Thyroid gland (tissue), 4 donors: ENCODE measurements around the gene GALR3. TPM values are rescaled to one million over a fixed set of nuclear protein-coding genes. Genes with fewer than 3 reads are reported as not detected.

Source experiments
- DNase-seq, 2 donors: peaks; one replicate each; pipeline ENCODE4 v3.0.0-alpha.2; 2019
- H3K27ac ChIP-seq, 3 donors: fragments of 200-600 bp; sonication (generic); 1 replicate in 2 of 3; 2 replicates in 1 of 3; pipeline ENCODE4 v1.5.1; 2016 to 2019; ENCODE audit warnings: mild to moderate bottlenecking in 1 of 3, moderate library complexity in 1 of 3
- H3K27me3 ChIP-seq: fragments of 200-600 bp; sonication (generic); one replicate; pipeline ENCODE4 v1.5.1; 2019
- H3K36me3 ChIP-seq, 2 donors: fragments of 200-600 bp; sonication (generic); one replicate each; pipeline ENCODE4 v1.5.1; 2016 to 2019
- H3K4me1 ChIP-seq, 2 donors: fragments of 200-600 bp; sonication (generic); one replicate each; pipeline ENCODE4 v1.5.1; 2017 to 2019
- H3K4me3 ChIP-seq, 3 donors: fragments of 200-600 bp; sonication (generic); replicated peaks in 1 of 3; 1 replicate in 2 of 3; 2 replicates in 1 of 3; pipeline ENCODE4 v1.5.1; 2016; ENCODE audit warnings: mild to moderate bottlenecking in 1 of 3
- H3K9me3 ChIP-seq: fragments of 200-600 bp; sonication (generic); one replicate; pipeline ENCODE4 v1.5.1; 2017
- CTCF ChIP-seq, 6 experiments: fragments of 200-600 bp in 3 of 6; fragments of 450-650 bp in 3 of 6; sonication (generic) in 3 of 6; IDR thresholded peaks; one replicate each; pipeline ENCODE4 v1.5.1; 2016 to 2019; ENCODE audit warnings: antibody characterized with exemption in 6 of 6, mild to moderate bottlenecking in 2 of 6, inconsistent platforms in 1 of 6, moderate library complexity in 1 of 6
- POLR2A ChIP-seq, 2 donors: fragments of 450-650 bp; IDR thresholded peaks; one replicate each; pipeline ENCODE4 v1.6.1; 2017; ENCODE audit warnings: antibody characterized with exemption in 2 of 2, mild to moderate bottlenecking in 2 of 2, moderate library complexity in 1 of 2
- WGBS, 2 donors: methylation state at CpG; one replicate each; pipeline ENCODE4 v1.1.5; 2017; 5-methylcytosine and 5-hydroxymethylcytosine counted together
- intact Hi-C: fragments of 100-400 bp; cut with DNase I; formaldehyde crosslinking; loops from one replicate; pipeline ENCODE4 v1.15.1; 2023
- total RNA-seq, 4 donors: library from RNA; depleted of rRNA; stranded (reverse); fragments of >200 nt; gene quantifications; one replicate each; pipeline ENCODE4 v1.2.3, GENCODE V29; 2016

GALR3 gene
- not detected for total RNA-seq

GRCh38 chr22:37823134-37823985 is at the start of gene GALR3:
Gene GALR3, plus strand, starts transcription at chr22:37823382. Its CDS starts 25 bp downstream, at chr22:37823407.
- intact Hi-C loops, result no loop called here
- Histone ChIP-seq H3K4me1 (peaks cover 8 to 14% of the 10 kb centered on the region in 2 donors), H3K9me3 (no peaks in the 10 kb centered on the region), H3K36me3 (no peaks in the 10 kb centered on the region), H3K4me3 (no peak within 1 kb of the TSS), H3K27me3 (no peaks in the 10 kb centered on the region), H3K27ac (no peak within 1 kb of the TSS)
- DNase-seq, result no peak
- WGBS, 2 donors, result 68 to 72% methylated on average over 14 to 20 of the region's 21 CpGs
- TF ChIP-seq POLR2A (IDR thresholded peaks at IDR 0.05), result no peak
- TF ChIP-seq CTCF (IDR thresholded peaks at IDR 0.05), result no peak

- DNase-seq, result no peak
These were observed 48.5 kb upstream of the GALR3 start for GRCh38 chr22:37774728-37775127.

GRCh38 chr22:37775785-37776638 is 47.2 kb upstream of the GALR3 start:
- Histone ChIP-seq H3K27me3 (no peaks in the 10 kb centered on the region), H3K27ac (peak overlapping the region; percentile 80 to 86 (median 82)), H3K4me3 (no peak overlapping the region), H3K9me3 (no peaks in the 10 kb centered on the region), H3K36me3 (peaks cover 16 to 26% of the 10 kb centered on the region in 2 donors), H3K4me1 (peaks cover 19 to 21% of the 10 kb centered on the region in 2 donors)
- WGBS, 2 donors, result 87 to 93% methylated on average over 13 to 17 of the region's 17 CpGs
- DNase-seq, result no peak
- TF ChIP-seq POLR2A (IDR thresholded peaks at IDR 0.05) (no peak), CTCF (IDR thresholded peaks at IDR 0.05) (no peak)
- intact Hi-C loops, result no loop called here

More at GRCh38 chr22:37774728-37775127, 48.5 kb upstream of the GALR3 start:
- Histone ChIP-seq H3K4me1 (peaks cover 19% of the 10 kb centered on the region in 2 donors), H3K9me3 (no peaks in the 10 kb centered on the region), H3K36me3 (peaks cover 20 to 28% of the 10 kb centered on the region in 2 donors), H3K27me3 (no peaks in the 10 kb centered on the region), H3K27ac (peak overlapping the region in 1 of 3 donors; percentile 44), H3K4me3 (no peak overlapping the region)
- no peak for TF ChIP-seq CTCF (IDR thresholded peaks at IDR 0.05)
- TF ChIP-seq POLR2A (IDR thresholded peaks at IDR 0.05), result no peak
- intact Hi-C loops, result no loop called here
- WGBS, 2 donors, result 83 to 95% methylated on average over 2 to 3 of the region's 3 CpGs

- DNase-seq, result no peak
- Histone ChIP-seq H3K4me3 (no peak overlapping the region), H3K27me3 (no peaks in the 10 kb centered on the region), H3K27ac (peak overlapping the region; percentile 80 to 86 (median 82)), H3K9me3 (no peaks in the 10 kb centered on the region), H3K36me3 (peaks cover 10 to 20% of the 10 kb centered on the region in 2 donors), H3K4me1 (peaks cover 19 to 27% of the 10 kb centered on the region in 2 donors)
- 73 to 77% methylated on average over 10 of the region's 10 CpGs for WGBS, 2 donors
- intact Hi-C loops, result no loop called here
- TF ChIP-seq CTCF (IDR thresholded peaks at IDR 0.05) (no peak), POLR2A (IDR thresholded peaks at IDR 0.05) (no peak)
These were observed 46.6 kb upstream of the GALR3 start for GRCh38 chr22:37776639-37777005.
